Measurements from ENCODE around the gene LPIN1.

The LPIN1 gene

DNA sequence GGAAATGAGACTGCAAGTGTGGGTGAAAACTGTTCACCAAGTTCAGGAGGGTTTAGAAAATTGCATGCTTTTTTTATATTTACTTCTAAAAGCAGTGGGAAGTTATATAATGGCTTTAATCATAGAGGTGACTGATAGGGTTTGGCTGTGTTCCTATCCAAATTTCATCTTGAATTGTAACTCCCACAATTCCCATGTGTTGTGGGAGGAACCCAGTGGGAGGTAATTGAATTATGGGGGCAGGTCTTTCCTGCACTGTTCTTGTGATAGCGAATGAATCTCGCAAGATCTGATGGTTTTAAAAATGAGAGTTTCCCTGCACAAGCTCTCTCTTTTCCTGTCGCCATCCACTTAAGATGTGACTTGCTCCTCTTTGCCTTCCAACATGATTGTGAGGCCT lies 40.7 kb upstream of the LPIN1 start:
- Histone ChIP-seq H3K36me3 (ENCODE audit: insufficient read depth, low read depth, low read length) (no peaks in the 10 kb centered on the region), H3K9ac (ENCODE audit: low read depth, low read length) (no peak overlapping the region), H3K9me3 (ENCODE audit: insufficient read depth, low read depth, low read length) (no peaks in the 10 kb centered on the region), H3K27me3 (ENCODE audit: insufficient read depth, low read length) (no peaks in the 10 kb centered on the region), H3K4me1 (ENCODE audit: insufficient read depth, low read length) (no peaks in the 10 kb centered on the region), H3K4me3 (ENCODE audit: low read length) (no peak overlapping the region), H3K27ac (ENCODE audit: low read length) (no peak overlapping the region)

- Histone ChIP-seq H3K4me3 (ENCODE audit: low read length) (no peak overlapping the region), H3K4me1 (ENCODE audit: insufficient read depth, low read length) (no peaks in the 10 kb centered on the region), H3K9ac (ENCODE audit: low read depth, low read length) (no peak overlapping the region), H3K9me3 (ENCODE audit: insufficient read depth, low read depth, low read length) (no peaks in the 10 kb centered on the region), H3K27me3 (ENCODE audit: insufficient read depth, low read length) (no peaks in the 10 kb centered on the region), H3K36me3 (ENCODE audit: insufficient read depth, low read depth, low read length) (no peaks in the 10 kb centered on the region), H3K27ac (ENCODE audit: low read length) (no peak overlapping the region)
Observed at GRCh38 chr2:11708106-11708505, 38.3 kb upstream of the LPIN1 start.

GRCh38 chr2:11709293-11709692 lies 37.1 kb upstream of the LPIN1 start:
- Histone ChIP-seq H3K36me3 (ENCODE audit: insufficient read depth, low read depth, low read length) (no peaks in the 10 kb centered on the region), H3K4me3 (ENCODE audit: low read length) (no peak overlapping the region), H3K27me3 (ENCODE audit: insufficient read depth, low read length) (no peaks in the 10 kb centered on the region), H3K27ac (ENCODE audit: low read length) (no peak overlapping the region), H3K9ac (ENCODE audit: low read depth, low read length) (no peak overlapping the region), H3K9me3 (ENCODE audit: insufficient read depth, low read depth, low read length) (no peaks in the 10 kb centered on the region), H3K4me1 (ENCODE audit: insufficient read depth, low read length) (no peaks in the 10 kb centered on the region)

- H3K4me1 ChIP-seq (ENCODE audit: insufficient read depth, low read length), result no peaks in the 10 kb centered on the region
- no peak overlapping the region for H3K9ac ChIP-seq (ENCODE audit: low read depth, low read length)
- no peaks in the 10 kb centered on the region for H3K9me3 ChIP-seq (ENCODE audit: insufficient read depth, low read depth, low read length)
- no peak overlapping the region for H3K27ac ChIP-seq (ENCODE audit: low read length)
- H3K36me3 ChIP-seq (ENCODE audit: insufficient read depth, low read depth, low read length), result no peaks in the 10 kb centered on the region
- H3K4me3 ChIP-seq (ENCODE audit: low read length), result no peak overlapping the region
- no peaks in the 10 kb centered on the region for H3K27me3 ChIP-seq (ENCODE audit: insufficient read depth, low read length)
Observed at GRCh38 chr2:11710210-11710609, 36.2 kb upstream of the LPIN1 start.

DNA sequence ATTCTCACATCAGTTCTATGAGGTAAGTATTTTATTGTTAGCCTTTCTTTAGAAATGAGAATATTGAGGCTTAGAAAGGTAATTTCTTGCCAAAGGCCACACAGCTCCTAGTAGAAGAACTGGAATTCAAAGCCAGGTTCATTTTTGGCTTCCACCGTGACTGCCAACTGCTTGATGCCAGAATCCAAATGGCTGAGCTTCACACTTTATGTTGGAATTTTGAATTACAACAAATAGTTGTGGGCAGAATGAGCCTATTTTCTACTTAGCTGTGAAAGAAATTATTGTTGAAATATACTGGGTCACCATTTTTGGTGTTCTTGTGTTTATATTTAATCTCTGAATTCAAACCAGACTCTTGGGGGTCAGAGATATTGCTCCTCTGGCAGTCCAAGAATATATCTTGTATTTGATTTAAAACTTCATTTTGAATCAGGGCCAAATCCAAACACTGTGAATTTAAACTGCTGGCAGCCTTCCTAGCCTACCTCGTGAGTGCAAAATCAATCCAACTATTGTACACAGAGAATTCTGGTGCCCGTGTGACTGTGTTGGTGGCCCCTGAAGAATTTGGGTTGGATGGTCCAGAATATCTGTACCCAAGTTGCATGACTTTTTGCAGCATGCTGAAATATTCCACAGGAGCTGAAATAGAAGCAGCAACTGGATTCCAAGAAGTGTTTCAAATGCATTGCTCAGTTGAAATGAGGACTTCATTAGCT lies 35.6 kb upstream of the LPIN1 start:
- Histone ChIP-seq H3K27me3 (ENCODE audit: insufficient read depth, low read length) (no peaks in the 10 kb centered on the region), H3K4me1 (ENCODE audit: insufficient read depth, low read length) (no peaks in the 10 kb centered on the region), H3K4me3 (ENCODE audit: low read length) (no peak overlapping the region), H3K27ac (ENCODE audit: low read length) (no peak overlapping the region), H3K36me3 (ENCODE audit: insufficient read depth, low read depth, low read length) (no peaks in the 10 kb centered on the region), H3K9ac (ENCODE audit: low read depth, low read length) (no peak overlapping the region), H3K9me3 (ENCODE audit: insufficient read depth, low read depth, low read length) (no peaks in the 10 kb centered on the region)

DNA sequence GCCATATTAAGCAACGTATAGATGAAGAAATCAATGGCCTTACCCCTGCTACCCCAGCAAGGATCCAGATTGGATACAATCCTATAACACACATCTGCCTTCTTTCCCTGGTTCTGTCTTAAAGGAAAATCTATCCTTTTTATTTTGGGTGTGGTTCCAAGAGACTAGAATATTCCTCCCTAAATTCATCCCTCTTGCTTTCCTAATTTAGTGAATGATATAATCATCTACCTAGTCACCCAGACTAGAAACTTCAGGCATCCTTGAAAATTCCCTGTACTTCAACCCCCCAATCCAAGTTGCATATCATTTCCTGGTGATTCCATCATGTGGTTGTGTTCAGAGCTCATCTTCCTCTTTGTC lies 35.1 kb upstream of the LPIN1 start:
- Histone ChIP-seq H3K27ac (ENCODE audit: low read length) (no peak overlapping the region), H3K27me3 (ENCODE audit: insufficient read depth, low read length) (no peaks in the 10 kb centered on the region), H3K4me3 (ENCODE audit: low read length) (no peak overlapping the region), H3K36me3 (ENCODE audit: insufficient read depth, low read depth, low read length) (no peaks in the 10 kb centered on the region), H3K9ac (ENCODE audit: low read depth, low read length) (no peak overlapping the region), H3K9me3 (ENCODE audit: insufficient read depth, low read depth, low read length) (no peaks in the 10 kb centered on the region), H3K4me1 (ENCODE audit: insufficient read depth, low read length) (no peaks in the 10 kb centered on the region)

DNA sequence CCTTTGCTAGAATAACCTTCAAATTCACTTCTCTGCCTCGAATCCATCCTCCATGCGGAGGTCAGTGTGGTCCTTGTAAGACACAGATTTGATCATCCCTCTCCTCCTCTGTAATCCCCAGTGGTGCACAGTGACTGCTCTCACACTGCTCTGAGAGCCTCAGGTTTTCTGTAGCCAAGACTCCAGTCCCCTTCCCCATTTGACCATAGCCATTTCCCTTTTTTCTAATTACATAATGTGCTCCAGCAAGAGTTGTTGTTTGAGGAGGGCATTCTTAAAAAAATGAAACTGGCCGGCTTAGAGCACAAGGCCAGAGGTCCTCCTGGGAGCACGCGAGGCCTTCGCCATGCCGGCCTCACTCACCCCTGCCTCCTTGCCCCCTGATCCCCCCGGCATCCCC lies 34.7 kb upstream of the LPIN1 start:
- no peaks in the 10 kb centered on the region for H3K4me1 ChIP-seq (ENCODE audit: insufficient read depth, low read length)
- no peak overlapping the region for H3K27ac ChIP-seq (ENCODE audit: low read length)
- no peaks in the 10 kb centered on the region for H3K27me3 ChIP-seq (ENCODE audit: insufficient read depth, low read length)
- no peak overlapping the region for H3K9ac ChIP-seq (ENCODE audit: low read depth, low read length)
- H3K9me3 ChIP-seq (ENCODE audit: insufficient read depth, low read depth, low read length), result no peaks in the 10 kb centered on the region
- H3K4me3 ChIP-seq (ENCODE audit: low read length), result no peak overlapping the region
- H3K36me3 ChIP-seq (ENCODE audit: insufficient read depth, low read depth, low read length), result no peaks in the 10 kb centered on the region

DNA sequence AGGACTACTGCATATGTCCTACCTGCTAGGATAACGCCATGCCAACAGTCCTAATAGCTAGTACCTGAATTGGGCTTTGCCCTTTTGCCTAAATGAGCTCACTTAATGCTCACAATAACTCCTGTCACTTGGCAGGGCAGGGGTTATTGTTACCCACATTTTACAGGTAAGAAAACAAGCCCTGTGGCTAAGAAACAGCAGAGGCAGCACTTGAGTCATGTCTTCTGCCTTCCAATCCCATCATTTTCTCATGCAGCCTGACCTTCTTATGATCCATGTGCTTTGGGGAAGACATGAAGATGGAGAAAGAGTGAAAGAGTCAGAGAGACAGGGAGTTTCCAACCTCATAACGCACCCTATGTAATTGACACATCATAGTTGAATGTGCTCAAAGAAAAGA lies 33.6 kb upstream of the LPIN1 start:
- Histone ChIP-seq H3K36me3 (ENCODE audit: insufficient read depth, low read depth, low read length) (no peaks in the 10 kb centered on the region), H3K9me3 (ENCODE audit: insufficient read depth, low read depth, low read length) (no peaks in the 10 kb centered on the region), H3K4me1 (ENCODE audit: insufficient read depth, low read length) (no peaks in the 10 kb centered on the region), H3K9ac (ENCODE audit: low read depth, low read length) (no peak overlapping the region), H3K4me3 (ENCODE audit: low read length) (no peak overlapping the region), H3K27me3 (ENCODE audit: insufficient read depth, low read length) (no peaks in the 10 kb centered on the region), H3K27ac (ENCODE audit: low read length) (no peak overlapping the region)

- H3K27ac ChIP-seq (ENCODE audit: low read length), result no peak overlapping the region
- no peaks in the 10 kb centered on the region for H3K36me3 ChIP-seq (ENCODE audit: insufficient read depth, low read depth, low read length)
- H3K9me3 ChIP-seq (ENCODE audit: insufficient read depth, low read depth, low read length), result no peaks in the 10 kb centered on the region
- no peak overlapping the region for H3K4me3 ChIP-seq (ENCODE audit: low read length)
- H3K4me1 ChIP-seq (ENCODE audit: insufficient read depth, low read length), result no peaks in the 10 kb centered on the region
- no peak overlapping the region for H3K9ac ChIP-seq (ENCODE audit: low read depth, low read length)
- H3K27me3 ChIP-seq (ENCODE audit: insufficient read depth, low read length), result no peaks in the 10 kb centered on the region
Observed at GRCh38 chr2:11713815-11714214, 32.6 kb upstream of the LPIN1 start.

- no peaks in the 10 kb centered on the region for H3K27me3 ChIP-seq (ENCODE audit: insufficient read depth, low read length)
- no peaks in the 10 kb centered on the region for H3K9me3 ChIP-seq (ENCODE audit: insufficient read depth, low read depth, low read length)
- no peaks in the 10 kb centered on the region for H3K4me1 ChIP-seq (ENCODE audit: insufficient read depth, low read length)
- H3K9ac ChIP-seq (ENCODE audit: low read depth, low read length), result no peak overlapping the region
- no peak overlapping the region for H3K27ac ChIP-seq (ENCODE audit: low read length)
- H3K4me3 ChIP-seq (ENCODE audit: low read length), result no peak overlapping the region
- no peaks in the 10 kb centered on the region for H3K36me3 ChIP-seq (ENCODE audit: insufficient read depth, low read depth, low read length)
Observed at GRCh38 chr2:11715987-11716652, 30.3 kb upstream of the LPIN1 start.

DNA sequence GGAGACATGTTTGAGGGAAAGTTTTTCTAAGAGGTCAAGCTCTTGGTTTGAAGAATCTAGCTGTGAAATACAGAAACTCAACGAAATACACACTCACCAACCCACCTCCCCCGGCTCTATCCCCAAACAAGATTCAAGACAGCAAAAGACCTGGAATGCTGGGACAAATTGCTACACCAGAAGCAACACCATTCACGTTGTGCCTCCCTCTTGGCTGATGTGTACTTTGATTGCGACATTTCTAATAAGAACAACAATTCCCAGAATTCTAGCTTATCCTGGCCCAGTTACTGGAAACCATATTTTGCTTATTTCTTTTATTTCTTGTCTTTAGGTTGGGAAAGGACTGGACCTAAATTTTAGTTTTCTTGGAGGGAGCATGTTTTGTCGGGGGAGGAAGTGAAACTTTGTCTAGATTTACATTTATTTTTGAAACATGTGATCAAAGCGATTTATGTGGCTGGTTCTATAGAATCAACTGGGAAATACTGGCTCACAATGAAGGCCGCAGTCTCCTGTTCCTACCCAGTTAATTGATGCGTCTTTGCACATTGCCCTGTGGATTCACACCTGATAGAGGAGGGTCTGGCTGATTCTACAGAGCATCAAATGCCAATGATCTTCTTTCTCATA lies 29.6 kb upstream of the LPIN1 start:
- Histone ChIP-seq H3K27ac (ENCODE audit: low read length) (no peak overlapping the region), H3K36me3 (ENCODE audit: insufficient read depth, low read depth, low read length) (no peaks in the 10 kb centered on the region), H3K9me3 (ENCODE audit: insufficient read depth, low read depth, low read length) (no peaks in the 10 kb centered on the region), H3K4me1 (ENCODE audit: insufficient read depth, low read length) (no peaks in the 10 kb centered on the region), H3K9ac (ENCODE audit: low read depth, low read length) (no peak overlapping the region), H3K4me3 (ENCODE audit: low read length) (no peak overlapping the region), H3K27me3 (ENCODE audit: insufficient read depth, low read length) (no peaks in the 10 kb centered on the region)

DNA sequence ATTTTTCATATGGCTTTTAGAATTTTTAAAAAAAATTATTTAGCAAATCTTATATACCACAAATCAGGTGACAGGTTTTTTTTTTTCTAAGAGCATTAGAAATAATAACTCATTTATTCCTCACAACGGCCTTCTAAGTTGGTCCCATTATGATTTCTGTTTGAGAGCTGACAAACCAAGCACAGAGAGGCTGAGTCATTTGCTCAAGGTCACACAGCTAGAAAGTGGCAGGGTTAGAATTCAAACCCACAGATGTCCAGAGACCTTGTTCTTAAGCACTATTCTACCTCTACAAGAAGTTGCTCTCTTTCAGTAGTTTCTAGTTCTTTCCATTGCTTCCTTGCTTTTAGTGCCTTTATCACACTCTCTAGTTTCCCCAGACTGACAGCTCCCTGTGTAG lies 28.8 kb upstream of the LPIN1 start:
- Histone ChIP-seq H3K9me3 (ENCODE audit: insufficient read depth, low read depth, low read length) (no peaks in the 10 kb centered on the region), H3K4me1 (ENCODE audit: insufficient read depth, low read length) (no peaks in the 10 kb centered on the region), H3K27me3 (ENCODE audit: insufficient read depth, low read length) (no peaks in the 10 kb centered on the region), H3K9ac (ENCODE audit: low read depth, low read length) (no peak overlapping the region), H3K36me3 (ENCODE audit: insufficient read depth, low read depth, low read length) (no peaks in the 10 kb centered on the region), H3K27ac (ENCODE audit: low read length) (no peak overlapping the region), H3K4me3 (ENCODE audit: low read length) (no peak overlapping the region)
